Hindlimb muscle (tissue), 1 donor: ENCODE measurements around the gene DUSP15. TPM values are rescaled to one million over a fixed set of nuclear protein-coding genes. Genes with fewer than 3 reads are reported as not detected.
"Not testable (repeated sequence)": the region's sequence is repeated elsewhere in the genome, so short reads cannot be mapped to it uniquely, and the experiment has no call there.

ENCODE experiments used
- DNase-seq: peaks from one replicate; pipeline ENCODE4 v3.0.0-alpha.2; 2013
- polyA plus RNA-seq: library from polyadenylated mRNA; unstranded; fragments of 120-200 nt; gene quantifications from one replicate; pipeline ENCODE4 v1.2.1, GENCODE V29; 2013; ENCODE audit not compliant: insufficient read length

Gene DUSP15
- polyA plus RNA-seq, 1 donor: 3.0 TPM

DNA sequence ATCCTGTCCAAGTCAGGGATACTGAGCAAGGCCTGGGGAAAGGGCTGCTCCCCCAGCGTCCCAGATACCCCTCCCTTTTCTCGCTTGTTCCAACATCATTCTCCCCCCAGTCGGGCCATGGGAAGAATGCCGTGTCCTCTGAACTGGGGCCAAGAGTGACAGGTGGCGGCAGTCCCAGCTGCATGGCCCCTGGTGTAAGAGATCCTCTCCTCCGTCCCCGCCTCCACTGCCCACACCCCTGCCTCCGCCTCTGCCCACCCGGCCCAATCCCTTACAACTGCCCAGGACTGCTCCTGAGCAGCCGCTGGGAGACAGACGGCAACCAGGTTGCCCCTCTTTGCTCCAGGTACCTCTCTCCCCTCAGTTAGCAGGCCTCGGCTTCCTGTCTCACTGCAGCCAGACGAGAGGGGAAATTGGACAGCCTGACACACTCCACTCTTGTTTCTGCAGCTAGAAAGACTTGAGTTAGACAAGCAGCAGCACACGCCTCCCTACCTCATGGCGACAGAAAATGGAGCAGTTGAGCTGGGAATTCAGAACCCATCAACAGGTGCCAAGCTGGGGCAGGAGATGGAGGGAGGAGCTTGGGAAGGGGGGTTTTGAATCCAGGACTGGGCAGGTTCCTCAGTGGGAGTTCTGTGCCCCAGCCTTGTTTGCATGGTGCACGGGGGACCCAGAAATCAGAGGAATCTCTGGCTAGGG, 51.1 kb downstream of the DUSP15 start, which contains the start of gene MYLK2:
Gene MYLK2 (plus strand): TSS at position 274 of the 702 bp plus-strand sequence. CDS start 225 bp downstream, at position 499.
- no peak for DNase-seq

DNA sequence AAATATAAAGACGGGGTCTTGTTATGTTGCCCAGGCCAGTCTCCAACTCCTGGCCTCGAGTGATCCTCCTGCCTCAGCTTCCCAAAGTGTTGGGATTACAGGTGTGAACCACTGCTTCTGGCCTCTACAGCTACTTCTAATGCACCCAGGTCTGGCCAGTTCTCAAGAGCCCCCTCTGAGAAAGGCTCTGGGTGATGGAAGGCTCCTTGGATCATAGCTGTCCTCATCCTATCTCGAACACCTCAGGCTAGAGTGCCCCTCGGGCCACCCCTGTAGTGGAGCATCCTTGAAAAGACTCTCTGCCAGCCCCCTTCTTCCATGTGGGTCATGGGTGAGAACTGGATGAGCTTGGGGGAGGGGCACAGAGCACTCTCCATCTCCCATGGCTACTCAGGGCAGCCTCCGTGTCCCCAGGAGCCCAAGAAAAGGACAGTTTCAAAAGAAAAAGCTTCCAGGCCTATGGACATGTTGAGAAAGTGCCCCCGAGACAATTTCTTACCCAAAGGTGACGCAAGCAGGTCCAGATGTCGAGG, 51.9 kb downstream of the DUSP15 start:
- no peak for DNase-seq

DNA sequence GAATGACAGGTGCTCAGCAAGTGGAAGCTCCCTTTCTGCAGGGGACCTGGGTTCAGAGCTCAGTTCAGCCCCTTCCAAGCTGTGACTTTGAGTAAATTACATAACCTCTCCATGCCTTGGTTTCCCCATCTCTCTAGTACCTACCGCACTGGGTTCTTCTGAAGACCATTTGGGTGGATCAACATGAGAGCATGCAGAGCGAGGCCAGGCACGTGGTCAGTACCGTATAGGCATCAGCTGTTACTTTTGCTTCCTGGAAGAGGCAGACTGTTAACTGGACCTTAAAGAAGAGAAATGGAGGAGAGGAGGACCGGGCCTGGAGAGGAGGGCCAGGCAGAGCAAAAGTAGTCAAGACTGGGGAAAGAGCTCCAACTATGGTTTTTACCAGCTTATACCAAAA, 52.9 kb downstream of the DUSP15 start:
- no peak for DNase-seq

DNA sequence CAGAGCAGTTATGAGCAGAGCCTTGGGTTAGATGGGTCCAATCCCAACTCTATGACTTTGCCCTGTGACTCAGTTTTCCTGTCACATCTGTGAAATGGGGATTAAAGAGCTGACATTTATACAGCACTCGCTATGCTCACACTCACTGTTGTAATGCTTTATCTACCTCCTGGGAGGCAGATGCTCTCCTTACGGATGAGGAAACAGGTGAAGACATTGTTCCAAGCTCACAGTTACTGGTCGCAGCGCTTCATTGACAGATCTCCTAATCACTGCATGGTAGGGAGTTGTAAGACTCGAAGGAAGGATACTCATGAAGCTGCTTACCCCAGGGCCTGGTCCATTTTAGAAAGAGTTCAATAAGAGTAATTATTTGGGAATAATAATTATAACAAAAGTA, 54.1 kb downstream of the DUSP15 start:
- no peak for DNase-seq

DNA sequence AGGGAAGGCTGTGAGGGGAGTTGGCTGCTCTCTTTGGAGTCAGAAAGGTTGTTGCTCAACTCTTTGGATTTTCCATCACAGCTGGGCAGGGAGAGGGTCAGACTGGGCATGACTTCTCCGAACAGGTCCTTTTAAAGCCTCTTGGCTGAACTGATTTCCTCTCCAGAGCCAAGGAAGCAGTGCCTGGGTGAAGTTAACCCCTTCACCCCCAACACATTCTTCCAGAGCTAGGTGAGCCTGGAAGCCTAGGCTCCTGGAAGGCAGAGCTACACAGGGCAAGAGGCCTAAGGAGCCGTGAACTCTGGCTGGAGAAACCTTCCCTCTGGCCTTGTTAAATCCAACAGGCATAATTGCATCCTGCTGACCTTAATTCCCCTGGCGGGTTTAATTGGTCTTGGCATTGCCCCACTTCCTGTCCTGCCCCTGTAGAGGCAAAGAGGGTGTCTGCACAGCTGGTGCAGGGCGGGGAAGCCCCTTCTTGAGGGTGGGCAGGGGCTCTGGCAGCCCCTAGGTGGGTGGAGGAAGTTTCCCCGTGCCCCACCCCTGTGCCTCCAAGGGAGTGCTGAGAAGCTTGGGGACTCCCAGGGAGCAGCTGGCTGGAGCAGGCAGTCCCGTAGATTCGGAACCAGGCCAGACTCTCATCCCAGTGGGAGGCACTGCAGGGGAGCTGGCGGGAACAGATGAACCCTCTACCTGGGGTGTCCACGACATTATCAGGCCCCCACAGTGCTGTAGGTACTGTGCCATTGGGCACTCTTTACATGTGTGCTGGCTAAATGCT, 54.7 kb downstream of the DUSP15 start:
- DNase-seq: no peak

DNA sequence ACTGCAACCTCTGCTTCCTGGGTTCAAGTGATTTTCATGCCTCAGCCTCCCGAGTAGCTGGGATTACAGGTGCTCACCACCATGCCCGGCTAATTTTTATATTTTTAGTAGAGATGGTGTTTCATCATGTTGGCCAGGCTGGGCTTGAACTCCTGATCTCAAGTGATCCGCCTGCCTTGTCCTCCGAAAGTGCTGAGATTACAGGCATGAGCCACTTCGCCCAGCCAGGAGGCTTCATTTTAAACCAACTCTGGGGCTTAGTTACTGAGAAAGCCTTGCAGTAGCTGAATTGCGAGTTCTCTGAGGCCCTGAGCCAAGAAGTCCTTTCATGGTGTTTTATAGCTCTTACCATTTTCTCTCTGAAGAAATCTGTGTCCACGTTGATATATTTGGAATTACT, 56.2 kb downstream of the DUSP15 start:
- not testable (repeated sequence) for DNase-seq

DNA sequence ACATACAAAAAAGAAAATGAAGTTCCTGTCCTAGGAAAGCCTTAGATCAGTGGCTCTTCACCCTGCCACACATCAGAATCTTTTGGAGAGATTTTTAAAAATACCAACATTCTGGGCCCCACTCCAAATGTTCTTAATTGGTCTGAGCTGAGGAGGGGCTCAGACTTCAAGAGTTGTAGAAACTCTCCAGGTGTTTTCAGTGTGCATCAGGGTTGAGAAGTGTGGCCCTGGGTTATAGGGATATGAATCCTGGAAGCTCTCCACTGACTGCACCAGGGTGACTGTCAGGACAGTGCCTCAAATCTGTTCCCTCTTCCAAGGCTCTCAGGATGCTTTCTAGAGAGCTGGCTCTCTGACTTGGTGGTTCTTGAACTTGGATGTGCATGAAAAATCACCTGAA, 56.7 kb downstream of the DUSP15 start:
- DNase-seq: no peak

DNA sequence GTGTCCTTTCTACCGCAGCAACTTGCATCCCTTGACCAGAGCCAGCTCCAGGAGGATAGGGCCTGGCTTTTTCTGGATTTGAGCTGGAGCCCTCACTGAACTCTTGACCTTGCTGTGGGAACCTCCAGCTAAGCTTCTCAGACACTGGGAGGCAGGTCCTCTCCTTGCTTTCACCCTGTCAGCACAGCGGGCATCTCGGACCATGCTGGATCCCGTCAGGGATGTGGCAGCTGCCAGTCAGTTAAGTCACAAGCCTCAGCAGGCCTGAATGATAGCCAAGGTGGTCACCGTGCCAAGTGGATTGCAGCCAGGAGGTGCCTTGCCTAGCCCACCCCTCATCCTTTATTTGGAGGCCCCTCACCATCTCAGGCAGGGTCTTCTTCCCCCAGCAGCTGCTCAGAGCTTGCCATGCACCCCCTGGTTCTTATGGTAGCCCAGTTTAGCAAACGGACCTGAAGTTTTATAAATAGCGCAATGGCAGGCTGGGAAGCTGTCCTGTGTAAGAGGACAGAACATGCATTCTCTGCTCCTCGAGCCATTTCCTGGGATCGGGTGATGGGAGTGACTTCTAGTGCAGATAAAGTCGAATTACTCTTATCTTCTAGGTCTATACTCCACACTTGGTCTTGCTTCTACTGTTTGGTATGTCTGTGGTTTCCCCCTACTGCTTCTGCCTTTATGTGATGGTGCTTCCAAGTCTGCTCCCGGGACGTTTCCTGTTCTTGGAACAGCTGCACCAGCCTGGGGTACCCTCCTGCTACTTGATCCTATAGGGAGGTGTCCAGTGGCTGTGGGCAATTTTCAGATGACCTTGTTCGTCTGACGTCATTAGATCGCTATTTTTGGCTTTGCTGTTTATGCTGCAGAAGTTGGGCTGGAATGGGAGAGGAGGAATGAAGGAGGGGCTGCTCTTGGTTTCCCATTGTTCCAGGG, 58.3 kb downstream of the DUSP15 start:
- DNase-seq: no peak

DNA sequence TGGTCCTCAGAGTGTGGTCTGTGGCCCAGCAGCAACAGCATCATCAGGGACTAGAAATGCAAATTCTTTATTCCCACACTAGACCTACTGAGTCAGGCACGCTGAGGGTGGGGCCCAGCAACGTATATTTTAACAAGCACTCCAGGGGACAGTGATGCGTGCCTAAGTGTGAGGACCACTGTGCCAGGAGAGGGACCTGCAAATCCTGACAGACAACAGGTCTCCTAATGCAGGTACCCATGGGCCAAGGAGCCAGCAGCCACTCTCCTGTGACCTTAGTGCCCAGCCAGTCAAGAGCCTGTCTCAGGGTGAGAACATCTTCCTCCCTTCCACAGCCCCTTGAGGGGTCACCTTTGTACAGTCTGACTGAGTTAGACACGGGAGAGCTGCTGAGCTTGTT, 59.1 kb downstream of the DUSP15 start:
- DNase-seq: no peak

Other genes with a start within 250 kb of the DUSP15 start
- 9.2 TPM for gene COX4I2, start 232.6 kb downstream of the DUSP15 start, polyA plus RNA-seq
- 28.1 TPM for gene BCL2L1, start 147.7 kb downstream of the DUSP15 start, polyA plus RNA-seq
- gene TPX2, start 131.2 kb downstream of the DUSP15 start, polyA plus RNA-seq: 20.7 TPM
- 54.0 TPM for gene MYLK2, start 51.2 kb downstream of the DUSP15 start, polyA plus RNA-seq
- gene FOXS1, start 24.9 kb downstream of the DUSP15 start, polyA plus RNA-seq: 4.5 TPM
- gene TTLL9, start 107 bp upstream of the DUSP15 start, polyA plus RNA-seq: 0.25 TPM
- 19.2 TPM for gene PDRG1, start 81.5 kb upstream of the DUSP15 start, polyA plus RNA-seq
- gene XKR7, start 97.6 kb upstream of the DUSP15 start, polyA plus RNA-seq: 0.05 TPM
- gene CCM2L, start 139.9 kb upstream of the DUSP15 start, polyA plus RNA-seq: 6.8 TPM
- gene HCK, start 181.7 kb upstream of the DUSP15 start, polyA plus RNA-seq: 5.0 TPM
- gene TM9SF4, start 239.2 kb upstream of the DUSP15 start, polyA plus RNA-seq: 42.4 TPM